T-helper 2 cell (primary cell): ENCODE measurements around the gene FILIP1.
"Not testable (repeated sequence)": the region's sequence is repeated elsewhere in the genome, so short reads cannot be mapped to it uniquely, and the experiment has no call there.

Source experiments
- DNase-seq, 5 experiments: peaks; one replicate each; pipeline versions ENCODE4 v3.0.0 to v3.0.0-alpha.2; 2012 to 2022

The FILIP1 gene

GRCh38 chr6:75419416-75419815 is 74.2 kb downstream of the FILIP1 start:
- no peak for DNase-seq

GRCh38 chr6:75418233-75418632 is 75.4 kb downstream of the FILIP1 start:
- DNase-seq: no peak

- DNase-seq: no peak
Observed at GRCh38 chr6:75416443-75416842, 77.2 kb downstream of the FILIP1 start.

- no peak for DNase-seq
Observed at GRCh38 chr6:75415804-75416203, 77.8 kb downstream of the FILIP1 start.

- no peak for DNase-seq
Observed at GRCh38 chr6:75414445-75415021, 79.1 kb downstream of the FILIP1 start.

GRCh38 chr6:75412969-75413662 is 80.5 kb downstream of the FILIP1 start:
- no peak for DNase-seq

GRCh38 chr6:75410564-75410963 is 83.0 kb downstream of the FILIP1 start:
- DNase-seq: not testable (repeated sequence)

GRCh38 chr6:75409928-75410327 is 83.7 kb downstream of the FILIP1 start:
- DNase-seq: peak in 1 of 5 experiments; percentile 4

GRCh38 chr6:75409286-75409685 is 84.3 kb downstream of the FILIP1 start:
- DNase-seq: no peak

GRCh38 chr6:75403563-75404080 is 90.0 kb downstream of the FILIP1 start:
- no peak for DNase-seq

GRCh38 chr6:75402296-75402695 is 91.3 kb downstream of the FILIP1 start:
- no peak for DNase-seq

- no peak for DNase-seq
Observed at GRCh38 chr6:75397656-75398465, 95.7 kb downstream of the FILIP1 start.

GRCh38 chr6:75397171-75397570 is 96.4 kb downstream of the FILIP1 start:
- no peak for DNase-seq

- no peak for DNase-seq
Observed at GRCh38 chr6:75396005-75396800, 97.4 kb downstream of the FILIP1 start.

- no peak for DNase-seq
Observed at GRCh38 chr6:75393806-75394205, 99.8 kb downstream of the FILIP1 start.

GRCh38 chr6:75391276-75391675 is 102.3 kb downstream of the FILIP1 start:
- DNase-seq: no peak

GRCh38 chr6:75386050-75386770 is 107.4 kb downstream of the FILIP1 start:
- DNase-seq: no peak

- DNase-seq: no peak
Observed at GRCh38 chr6:75384116-75384515, 109.5 kb downstream of the FILIP1 start.

- no peak for DNase-seq
Observed at GRCh38 chr6:75382634-75382900, 111.0 kb downstream of the FILIP1 start.

- no peak for DNase-seq
Observed at GRCh38 chr6:75381877-75382633, 111.5 kb downstream of the FILIP1 start.

GRCh38 chr6:75379536-75379935 is 114.1 kb downstream of the FILIP1 start:
- DNase-seq: no peak

GRCh38 chr6:75378101-75378500 is 115.5 kb downstream of the FILIP1 start:
- no peak for DNase-seq
